ENCODE data around the gene CCL8.

- TF ChIP-seq CTCF (conservative IDR thresholded peaks at IDR 0.05; ENCODE audit: low read depth, low read length) (no peak), EZH2 (IDR thresholded peaks at IDR 0.05; ENCODE audit: borderline replicate concordance, low read depth, low read length, poor library complexity, severe bottlenecking) (no peak)
Observed at GRCh38 chr17:34290586-34290985, 28.6 kb upstream of the CCL8 start.
